H1 (cell line): Measurements from ENCODE around the gene RNF44. TPM values are rescaled to one million over a fixed set of nuclear protein-coding genes. Genes with fewer than 3 reads are reported as not detected.

Source experiments
- CTCF ChIA-PET: fragments of 300-600 bp; sonication (Branson Sonifier 250); formaldehyde crosslinking; loops from one replicate; lab custom pipeline; 2021; ENCODE audit not compliant: partially characterized antibody; lab: Charles Lee
- POLR2A ChIA-PET: fragments of 300-600 bp; sonication (Branson Sonifier 250); formaldehyde crosslinking; loops from one replicate; lab custom pipeline; 2021; ENCODE audit warnings: inconsistent platforms; ENCODE audit not compliant: partially characterized antibody; lab: Charles Lee
- DNase-seq, 2 experiments: peaks; one replicate each; pipeline versions ENCODE4 v3.0.0 to v3.0.0-alpha.2; 2010 to 2022; ENCODE audit warnings: low spot score in 2 of 2, low read depth in 1 of 2, mixed read lengths in 1 of 2
- FAIRE-seq: peaks from 2 replicates; lab custom pipeline; 2011; peaks lifted over from hg19 to GRCh38; lab: Jason Lieb, UNC
- H2AFZ ChIP-seq: 2 replicates; pipeline ENCODE4 v1.8.1; 2012; ENCODE audit warnings: low read length, inconsistent platforms
- H2AK5ac ChIP-seq: 2 replicates; pipeline ENCODE4 v1.6.1; 2013; ENCODE audit warnings: low read depth, low read length
- H2BK120ac ChIP-seq: replicated peaks from 2 replicates; pipeline ENCODE3; 2013; ENCODE audit warnings: low read depth, low read length, inconsistent platforms
- H2BK12ac ChIP-seq: 2 replicates; pipeline ENCODE4 v1.6.1; 2013; ENCODE audit warnings: low read depth, low read length
- H2BK15ac ChIP-seq: 2 replicates; pipeline ENCODE4 v1.6.1; 2013; ENCODE audit warnings: low read length
- H2BK20ac ChIP-seq: 2 replicates; pipeline ENCODE4 v1.6.1; 2013; ENCODE audit warnings: low read length
- H2BK5ac ChIP-seq: 2 replicates; pipeline ENCODE4 v1.6.1; 2013; ENCODE audit warnings: low read depth, low read length
- H3K14ac ChIP-seq: 2 replicates; pipeline ENCODE4 v1.6.1; 2013; ENCODE audit warnings: inconsistent platforms; ENCODE audit not compliant: insufficient read length
- H3K18ac ChIP-seq: 2 replicates; pipeline ENCODE4 v1.6.1; 2013; ENCODE audit warnings: low read length; ENCODE audit errors: extremely low read depth
- H3K23ac ChIP-seq: 2 replicates; pipeline ENCODE4 v1.6.1; 2013; ENCODE audit warnings: inconsistent platforms; ENCODE audit not compliant: insufficient read length
- H3K23me2 ChIP-seq: 2 replicates; pipeline ENCODE4 v1.6.1; 2013; ENCODE audit warnings: low read depth, low read length
- H3K27ac ChIP-seq: 2 replicates; pipeline ENCODE4 v1.6.1; 2011; ENCODE audit warnings: low read depth, low read length, inconsistent platforms
- H3K27me3 ChIP-seq, 4 experiments: replicated peaks in 1 of 4; 1 replicate in 1 of 4; 2 replicates in 3 of 4; pipeline versions ENCODE4 v1.6.1 to v1.8.1; 2011 to 2013; ENCODE audit warnings: low read length in 3 of 4, mild to moderate bottlenecking in 3 of 4, inconsistent platforms in 2 of 4, mixed read lengths in 2 of 4, moderate library complexity in 1 of 4; ENCODE audit not compliant: control insufficient read depth in 3 of 4, insufficient read depth in 3 of 4; ENCODE audit errors: extremely low read depth in 1 of 4
- H3K36me3 ChIP-seq, 4 experiments: 2 replicates each; pipeline versions ENCODE4 v1.6.1 to v1.8.1; 2011 to 2013; ENCODE audit warnings: mild to moderate bottlenecking in 4 of 4, low read length in 3 of 4, moderate library complexity in 2 of 4, control low read depth in 1 of 4, inconsistent platforms in 1 of 4; ENCODE audit not compliant: insufficient read depth in 4 of 4, control insufficient read depth in 2 of 4
- H3K4ac ChIP-seq: replicated peaks from 2 replicates; pipeline ENCODE3; 2013; ENCODE audit warnings: low read length, low read depth, mixed read lengths, inconsistent platforms; ENCODE audit not compliant: insufficient read length
- H3K4me1 ChIP-seq, 4 experiments: replicated peaks in 1 of 4; 1 replicate in 1 of 4; 2 replicates in 3 of 4; pipeline versions ENCODE4 v1.6.1 to v1.8.1; 2011 to 2013; ENCODE audit warnings: low read length in 3 of 4, inconsistent platforms in 2 of 4, mixed read lengths in 1 of 4; ENCODE audit not compliant: insufficient read depth in 4 of 4, control insufficient read depth in 3 of 4
- H3K4me2 ChIP-seq, 2 experiments: 2 replicates each; pipeline versions ENCODE4 v1.6.1 to v1.8.1; 2011 to 2013; ENCODE audit warnings: low read depth in 2 of 2, low read length in 2 of 2, control low read depth in 1 of 2, inconsistent platforms in 1 of 2, mild to moderate bottlenecking in 1 of 2; ENCODE audit not compliant: insufficient read depth in 1 of 2
- H3K4me3 ChIP-seq, 4 experiments: fragments of 200-600, 300-600 bp in 1 of 4; sonication (generic), shearing (Covaris generic), sonication (Bioruptor Twin) in 1 of 4; 2 replicates each; pipeline versions ENCODE4 v1.5.1 to v1.8.1; 2011 to 2016; ENCODE audit warnings: low read length in 4 of 4, low read depth in 3 of 4, control low read depth in 2 of 4, inconsistent platforms in 2 of 4, mild to moderate bottlenecking in 2 of 4, mixed read lengths in 1 of 4, moderate library complexity in 1 of 4; ENCODE audit not compliant: insufficient read depth in 2 of 4; ENCODE audit errors: extremely low read depth in 1 of 4
- H3K56ac ChIP-seq: replicated peaks from 2 replicates; pipeline ENCODE3; 2013; ENCODE audit warnings: low read depth, mild to moderate bottlenecking, mixed read lengths, low read length, inconsistent platforms; ENCODE audit not compliant: insufficient read length
- H3K79me1 ChIP-seq: 2 replicates; pipeline ENCODE4 v1.6.1; 2013; ENCODE audit warnings: low read depth, low read length, control low read depth
- H3K79me2 ChIP-seq, 2 experiments: 2 replicates each; pipeline versions ENCODE4 v1.6.1 to v1.8.1; 2012 to 2013; ENCODE audit warnings: low read length in 2 of 2, mild to moderate bottlenecking in 2 of 2, inconsistent platforms in 1 of 2; ENCODE audit not compliant: insufficient read depth in 2 of 2, control insufficient read depth in 1 of 2
- H3K9ac ChIP-seq, 4 experiments: replicated peaks in 1 of 4; 1 replicate in 1 of 4; 2 replicates in 3 of 4; pipeline versions ENCODE4 v1.6.1 to v1.8.1; 2011 to 2013; ENCODE audit warnings: low read depth in 3 of 4, low read length in 3 of 4, control low read depth in 2 of 4, mild to moderate bottlenecking in 2 of 4, moderate library complexity in 2 of 4, inconsistent platforms in 1 of 4; ENCODE audit errors: extremely low read depth in 1 of 4
- H3K9me3 ChIP-seq, 2 experiments: 2 replicates each; pipeline versions ENCODE4 v1.6.1 to v1.8.1; 2012 to 2013; ENCODE audit warnings: mild to moderate bottlenecking in 2 of 2, moderate library complexity in 2 of 2, control low read depth in 1 of 2, inconsistent platforms in 1 of 2, low read depth in 1 of 2, low read length in 1 of 2, mixed read lengths in 1 of 2; ENCODE audit not compliant: insufficient read depth in 2 of 2
- H4K20me1 ChIP-seq, 2 experiments: replicated peaks in 1 of 2; 2 replicates each; pipeline versions ENCODE3 to v1.8.1; 2011 to 2013; ENCODE audit warnings: inconsistent platforms in 2 of 2, low read length in 2 of 2, mild to moderate bottlenecking in 1 of 2; ENCODE audit not compliant: insufficient read depth in 2 of 2, control insufficient read depth in 1 of 2
- H4K5ac ChIP-seq: 2 replicates; pipeline ENCODE4 v1.6.1; 2013; ENCODE audit warnings: low read length, low read depth, mixed read lengths, inconsistent platforms; ENCODE audit not compliant: insufficient read length
- H4K8ac ChIP-seq: 2 replicates; pipeline ENCODE4 v1.8.0; 2013; ENCODE audit warnings: mild to moderate bottlenecking, moderate library complexity, low read length, inconsistent platforms; ENCODE audit not compliant: insufficient read depth; ENCODE audit errors: extremely low read depth
- H4K91ac ChIP-seq: replicated peaks from 2 replicates; pipeline ENCODE3; 2013; ENCODE audit warnings: low read length, mixed read lengths, inconsistent platforms; ENCODE audit not compliant: insufficient read length
- TAF7 ChIP-seq: optimal IDR thresholded peaks from 2 replicates; pipeline ENCODE3; 2011; ENCODE audit warnings: low read depth, mild to moderate bottlenecking, inconsistent platforms, low read length, moderate library complexity, borderline replicate concordance
- WGBS, 2 experiments: shearing (Covaris generic) in 1 of 2; methylation state at CpG; one replicate each; pipeline versions ENCODE4 v1.1.6 to v1.1.7; 2013 to 2015; ENCODE audit warnings: low lambda C conversion rate in 2 of 2, mixed read lengths in 2 of 2, inconsistent platforms in 1 of 2, low coverage in 1 of 2, missing lambda C conversion rate in 1 of 2; ENCODE audit not compliant: insufficient replicate concordance in 2 of 2, insufficient coverage in 1 of 2, insufficient read length in 1 of 2; ENCODE audit errors: extremely low coverage in 1 of 2, missing lambda C conversion rate in 1 of 2; 5-methylcytosine and 5-hydroxymethylcytosine counted together
- polyA plus RNA-seq, 7 experiments: library from polyadenylated mRNA; depleted of rRNA in 3 of 7; stranded (reverse) in 5 of 7; unstranded in 2 of 7; fragments of >200 nt in 5 of 7; fragments of 200-250 nt in 2 of 7; gene quantifications; 1 replicate in 5 of 7; 2 replicates in 1 of 7; 4 replicates in 1 of 7; pipeline versions ENCODE4 v1.2.1 to v1.2.3, GENCODE V29; 2011 to 2013; ENCODE audit warnings: missing spikeins in 2 of 7, mixed read lengths in 2 of 7
- total RNA-seq: library from RNA; stranded (reverse); fragmentation: NEBNext Ultra II Directional; extraction: Animal tissue kit (Norgen Biotek cat#: 25700); gene quantifications from 2 replicates; pipeline ENCODE4 v1.2.1, GENCODE V29; 2021

RNF44 gene
- total and polyA plus RNA-seq, 2 of the 8 experiments (the other 6 are each of a cell fraction or from before 2014, with no cell fraction given), result 54.7 to 164 TPM

- no peaks in the 10 kb centered on the region for H3K23me2 ChIP-seq
- no peak overlapping the region for H3K4ac ChIP-seq
- H2BK20ac ChIP-seq, result no peak overlapping the region
- H3K14ac ChIP-seq, result no peak overlapping the region
- H3K56ac ChIP-seq, result no peak overlapping the region
- ChIA-PET POLR2A (interaction anchor here (1.0 to 26.0 kb wide), 5 partner anchors 8 to 52 kb away, joined by 3 to 458 read pairs (median 4); partner anchors contain the start of genes CDHR2 and RNF44), CTCF (interaction anchor here (1.0 to 1.6 kb wide), 2 partner anchors 9 to 51 kb away, joined by 3 read pairs; no protein-coding TSS in a partner anchor)
- no peak overlapping the region for H2AK5ac ChIP-seq
- H2BK15ac ChIP-seq, result no peak overlapping the region
- no peak overlapping the region for H3K23ac ChIP-seq
- H3K4me2 ChIP-seq, result no peak overlapping the region
- no peaks in the 10 kb centered on the region for H3K9me3 ChIP-seq
- no peak overlapping the region for H3K27ac ChIP-seq
- H4K5ac ChIP-seq, result no peak overlapping the region
- FAIRE-seq (no peak), DNase-seq (no peak)
- peaks cover 0 to 14% of the 10 kb centered on the region in 2 experiments; a peak in 2 of 4 replicates for H3K79me2 ChIP-seq
- no peak overlapping the region for H2BK120ac ChIP-seq
- H4K91ac ChIP-seq, result no peak overlapping the region
- H2BK12ac ChIP-seq, result no peak overlapping the region
- no peak overlapping the region for H2BK5ac ChIP-seq
- H3K18ac ChIP-seq, result no peak overlapping the region
- H3K36me3 ChIP-seq, result peaks cover 28 to 50% (median 40%) of the 10 kb centered on the region in 4 experiments
- H4K8ac ChIP-seq, result no peak overlapping the region
- H3K4me3 ChIP-seq, result no peak overlapping the region
- H2AFZ ChIP-seq, result no peak overlapping the region
- no peak overlapping the region for H3K9ac ChIP-seq
- peaks cover 3% of the 10 kb centered on the region for H3K79me1 ChIP-seq
- TF ChIP-seq TAF7, result no peak
- no peaks in the 10 kb centered on the region for H3K27me3 ChIP-seq
- 92% methylated on average over 30 of the region's 34 CpGs; no CpG with 5 or more reads in 1 of the 2 experiments for WGBS, 2 experiments
- no peaks in the 10 kb centered on the region; a peak in 1 of 7 replicates for H3K4me1 ChIP-seq
- peaks cover 17 to 26% of the 10 kb centered on the region in 2 experiments for H4K20me1 ChIP-seq
Observed at GRCh38 chr5:176527246-176528222, 9.7 kb downstream of the RNF44 start.
